Endothelial cell of hepatic sinusoid (primary cell): ENCODE data around the gene PRKD1.

Experiments
- in situ Hi-C: cut with HindIII; loops from 2 replicates; pipeline ENCODE4 v1.10.0; 2017; ENCODE audit warnings: low sequenced_read_pairs

The PRKD1 gene

GRCh38 chr14:29687071-29687765, 240.4 kb downstream of the PRKD1 start:
- in situ Hi-C loops, result no loop called here

- in situ Hi-C loops, result no loop called here
These were observed 242.7 kb downstream of the PRKD1 start for GRCh38 chr14:29684926-29685325.

- in situ Hi-C loops, result no loop called here
These were observed 244.9 kb downstream of the PRKD1 start for GRCh38 chr14:29682789-29683188.

GRCh38 chr14:29681316-29681715, 246.3 kb downstream of the PRKD1 start:
- in situ Hi-C loops, result no loop called here

GRCh38 chr14:29674566-29675285, 252.9 kb downstream of the PRKD1 start:
- in situ Hi-C loops, result no loop called here

- in situ Hi-C loops, result no loop called here
These were observed 254.8 kb downstream of the PRKD1 start for GRCh38 chr14:29672831-29673230.

- in situ Hi-C loops, result no loop called here
These were observed 256.6 kb downstream of the PRKD1 start for GRCh38 chr14:29671034-29671433.

- in situ Hi-C loops, result no loop called here
These were observed 259.4 kb downstream of the PRKD1 start for GRCh38 chr14:29668201-29668600.

- in situ Hi-C loops, result loop anchor here (5.0 kb wide), 1 partner anchor 53 kb away; no protein-coding TSS in a partner anchor
These were observed 263.1 kb downstream of the PRKD1 start for GRCh38 chr14:29664515-29664914.

- in situ Hi-C loops, result loop anchor here (5.0 kb wide), 1 partner anchor 54 kb away; no protein-coding TSS in a partner anchor
These were observed 264.3 kb downstream of the PRKD1 start for GRCh38 chr14:29663281-29663801.

GRCh38 chr14:29654901-29655550, 272.6 kb downstream of the PRKD1 start:
- in situ Hi-C loops, result no loop called here

- in situ Hi-C loops, result no loop called here
These were observed 274.3 kb downstream of the PRKD1 start for GRCh38 chr14:29653303-29653702.

GRCh38 chr14:29652571-29652970, 275.1 kb downstream of the PRKD1 start:
- in situ Hi-C loops, result no loop called here

- in situ Hi-C loops, result no loop called here
These were observed 276.9 kb downstream of the PRKD1 start for GRCh38 chr14:29650554-29651269.

GRCh38 chr14:29649170-29649569, 278.5 kb downstream of the PRKD1 start:
- in situ Hi-C loops, result no loop called here

- in situ Hi-C loops, result no loop called here
These were observed 279.6 kb downstream of the PRKD1 start for GRCh38 chr14:29648045-29648444.

GRCh38 chr14:29645117-29645516, 282.5 kb downstream of the PRKD1 start:
- in situ Hi-C loops, result no loop called here

GRCh38 chr14:29643433-29644211, 284.0 kb downstream of the PRKD1 start:
- in situ Hi-C loops, result no loop called here

GRCh38 chr14:29637411-29637810, 290.2 kb downstream of the PRKD1 start:
- in situ Hi-C loops, result no loop called here

- in situ Hi-C loops, result no loop called here
These were observed 290.8 kb downstream of the PRKD1 start for GRCh38 chr14:29636870-29637269.
